ENCODE measurements around the gene RAB5IF.

Gene RAB5IF

GRCh38 chr20:36578356-36579041, 27.1 kb upstream of the RAB5IF start:
- no peak for ATAC-seq
- Mint-ChIP-seq H3K36me3 (peaks cover 90% of the 10 kb centered on the region), H3K27ac (no peak overlapping the region), H3K9me3 (no peaks in the 10 kb centered on the region), H3K4me1 (peaks cover 40% of the 10 kb centered on the region), H3K4me3 (no peak overlapping the region)
- no peak for DNase-seq (ENCODE audit: low spot score in 2 of 2)

GRCh38 chr20:36579996-36580545, 25.5 kb upstream of the RAB5IF start:
- Mint-ChIP-seq H3K27ac (no peak overlapping the region), H3K4me3 (no peak overlapping the region)
- no peak for DNase-seq (ENCODE audit: low spot score in 2 of 2)

GRCh38 chr20:36582322-36582721, 23.3 kb upstream of the RAB5IF start:
- peaks cover 96% of the 10 kb centered on the region for H3K36me3 Mint-ChIP-seq
- no peaks in the 10 kb centered on the region for H3K9me3 Mint-ChIP-seq
- peak overlapping the region; percentile 84 for H3K27ac Mint-ChIP-seq
- peak overlapping the region; percentile 25 for H3K4me3 Mint-ChIP-seq
- ATAC-seq (peak; percentile 94), DNase-seq (ENCODE audit: low spot score in 2 of 2) (no peak)
- H3K4me1 Mint-ChIP-seq, result peaks cover 27% of the 10 kb centered on the region

More at GRCh38 chr20:36579996-36580545, 25.5 kb upstream of the RAB5IF start:
- ATAC-seq, result no peak
- no peaks in the 10 kb centered on the region for H3K9me3 Mint-ChIP-seq
- H3K36me3 Mint-ChIP-seq, result peaks cover 97% of the 10 kb centered on the region
- H3K4me1 Mint-ChIP-seq, result peaks cover 33% of the 10 kb centered on the region

- DNase-seq (ENCODE audit: low spot score in 2 of 2) (no peak), ATAC-seq (no peak)
- Mint-ChIP-seq H3K4me3 (peak overlapping the region; percentile 25), H3K9me3 (no peaks in the 10 kb centered on the region), H3K4me1 (peaks cover 31% of the 10 kb centered on the region), H3K36me3 (peaks cover 96% of the 10 kb centered on the region), H3K27ac (peak overlapping the region; percentile 84)
These were observed 22.8 kb upstream of the RAB5IF start for GRCh38 chr20:36582821-36583220.

GRCh38 chr20:36584018-36584481, 21.5 kb upstream of the RAB5IF start:
- Mint-ChIP-seq H3K36me3 (peaks cover 96% of the 10 kb centered on the region), H3K4me1 (peaks cover 31% of the 10 kb centered on the region), H3K4me3 (no peak overlapping the region), H3K9me3 (no peaks in the 10 kb centered on the region), H3K27ac (no peak overlapping the region)
- no peak for DNase-seq (ENCODE audit: low spot score in 2 of 2)
- ATAC-seq, result no peak

- DNase-seq (ENCODE audit: low spot score in 2 of 2) (no peak), ATAC-seq (no peak)
- Mint-ChIP-seq H3K4me1 (peaks cover 26% of the 10 kb centered on the region), H3K36me3 (peaks cover 96% of the 10 kb centered on the region), H3K9me3 (no peaks in the 10 kb centered on the region), H3K27ac (peak overlapping the region; percentile 52), H3K4me3 (no peak overlapping the region)
These were observed 20.0 kb upstream of the RAB5IF start for GRCh38 chr20:36585410-36586125.

GRCh38 chr20:36587388-36588070, 18.1 kb upstream of the RAB5IF start:
- ATAC-seq (no peak), DNase-seq (ENCODE audit: low spot score in 2 of 2) (no peak)
- H3K27ac Mint-ChIP-seq, result peak overlapping the region; percentile 75
- H3K4me1 Mint-ChIP-seq, result peaks cover 39% of the 10 kb centered on the region
- H3K36me3 Mint-ChIP-seq, result peaks cover 96% of the 10 kb centered on the region
- no peak overlapping the region for H3K4me3 Mint-ChIP-seq
- H3K9me3 Mint-ChIP-seq, result no peaks in the 10 kb centered on the region

GRCh38 chr20:36591281-36591680, 14.3 kb upstream of the RAB5IF start:
- Mint-ChIP-seq H3K27ac (peak overlapping the region; percentile 69), H3K9me3 (no peaks in the 10 kb centered on the region), H3K4me3 (no peak overlapping the region), H3K4me1 (peaks cover 71% of the 10 kb centered on the region), H3K36me3 (peaks cover 99% of the 10 kb centered on the region)
- ATAC-seq (no peak), DNase-seq (ENCODE audit: low spot score in 2 of 2) (no peak)

- Mint-ChIP-seq H3K9me3 (no peaks in the 10 kb centered on the region), H3K4me3 (peak overlapping the region; percentile 31), H3K27ac (peak overlapping the region; percentile 69), H3K36me3 (peaks cover 91% of the 10 kb centered on the region), H3K4me1 (peaks cover 67% of the 10 kb centered on the region)
- peak; percentile 55 for ATAC-seq
- no peak for DNase-seq (ENCODE audit: low spot score in 2 of 2)
These were observed 13.5 kb upstream of the RAB5IF start for GRCh38 chr20:36591854-36592641.

- peaks cover 85% of the 10 kb centered on the region for H3K36me3 Mint-ChIP-seq
- H3K4me3 Mint-ChIP-seq, result peak overlapping the region; percentile 71
- no peak for ATAC-seq
- H3K27ac Mint-ChIP-seq, result peak overlapping the region; percentile 91
- no peaks in the 10 kb centered on the region for H3K9me3 Mint-ChIP-seq
- H3K4me1 Mint-ChIP-seq, result peaks cover 60% of the 10 kb centered on the region
- DNase-seq (ENCODE audit: low spot score in 2 of 2), result no peak
These were observed 12.1 kb upstream of the RAB5IF start for GRCh38 chr20:36593347-36593929.

- Mint-ChIP-seq H3K27ac (peak overlapping the region; percentile 59), H3K4me1 (peaks cover 24% of the 10 kb centered on the region), H3K9me3 (no peaks in the 10 kb centered on the region), H3K36me3 (peaks cover 30% of the 10 kb centered on the region), H3K4me3 (no peak overlapping the region)
- DNase-seq (ENCODE audit: low spot score in 2 of 2) (no peak), ATAC-seq (no peak)
These were observed 5.7 kb upstream of the RAB5IF start for GRCh38 chr20:36599912-36600345.

GRCh38 chr20:36601540-36601939, 4.0 kb upstream of the RAB5IF start:
- Mint-ChIP-seq H3K4me1 (peaks cover 24% of the 10 kb centered on the region), H3K36me3 (peaks cover 34% of the 10 kb centered on the region), H3K9me3 (no peaks in the 10 kb centered on the region), H3K4me3 (no peak overlapping the region), H3K27ac (peak overlapping the region; percentile 33)
- ATAC-seq (no peak), DNase-seq (ENCODE audit: low spot score in 2 of 2) (no peak)

GRCh38 chr20:36604952-36605398, 604 bp upstream of the RAB5IF start:
- ATAC-seq (peak; percentile 55), DNase-seq (ENCODE audit: low spot score in 2 of 2) (no peak)
- Mint-ChIP-seq H3K27ac (peak overlapping the region; percentile 94), H3K4me1 (peaks cover 46% of the 10 kb centered on the region), H3K36me3 (peaks cover 52% of the 10 kb centered on the region), H3K9me3 (no peaks in the 10 kb centered on the region), H3K4me3 (peak overlapping the region; percentile 94)

All from stimulated activated effector memory CD8-positive, alpha-beta T cell treated with anti-CD3 and anti-CD28 coated beads, Interleukin-12 subunit alpha, Interleukin-12 subunit beta, amount 100 ng/mL, for 72 hours (primary cell).